GM23248 (cell line): ENCODE measurements around the gene TMCO4. TPM values are rescaled to one million over a fixed set of nuclear protein-coding genes. Genes with fewer than 3 reads are reported as not detected.

Source experiments
- DNase-seq: peaks from one replicate; pipeline ENCODE4 v3.0.0-alpha.2; 2015
- H2AFZ ChIP-seq: fragments of 200-600 bp; sonication (generic); 2 replicates; pipeline ENCODE4 v1.6.1; 2016; ENCODE audit warnings: antibody characterized with exemption
- H3F3A ChIP-seq: fragments of 200-600 bp; sonication (generic); 2 replicates; pipeline ENCODE4 v1.6.1; 2016; ENCODE audit warnings: mild to moderate bottlenecking, antibody characterized with exemption, mixed run types; ENCODE audit not compliant: insufficient read depth
- H3K27ac ChIP-seq: fragments of 200-600 bp; sonication (generic); 2 replicates; pipeline ENCODE4 v1.5.1; 2016; ENCODE audit warnings: mild to moderate bottlenecking
- H3K27me3 ChIP-seq: fragments of 200-600 bp; sonication (generic); replicated peaks from 2 replicates; pipeline ENCODE4 v1.6.1; 2016; ENCODE audit warnings: mild to moderate bottlenecking; ENCODE audit not compliant: insufficient read depth
- H3K36me3 ChIP-seq: fragments of 200-600 bp; sonication (generic); 2 replicates; pipeline ENCODE4 v1.6.1; 2016; ENCODE audit warnings: low read depth, mild to moderate bottlenecking
- H3K4me1 ChIP-seq: fragments of 200-600 bp; sonication (generic); 2 replicates; pipeline ENCODE4 v1.6.1; 2016; ENCODE audit warnings: mild to moderate bottlenecking; ENCODE audit not compliant: insufficient read depth
- H3K4me2 ChIP-seq: fragments of 200-600 bp; sonication (generic); one replicate; pipeline ENCODE4 v1.6.1; 2016; ENCODE audit warnings: mild to moderate bottlenecking; ENCODE audit not compliant: unreplicated experiment
- H3K4me3 ChIP-seq: fragments of 200-600 bp; sonication (generic); 2 replicates; pipeline ENCODE4 v1.5.1; 2016; ENCODE audit warnings: mild to moderate bottlenecking
- H3K79me2 ChIP-seq: fragments of 200-600 bp; sonication (generic); 2 replicates; pipeline ENCODE4 v1.6.1; 2016; ENCODE audit warnings: mild to moderate bottlenecking; ENCODE audit not compliant: insufficient read depth
- H3K9ac ChIP-seq: fragments of 200-600 bp; sonication (generic); 2 replicates; pipeline ENCODE4 v1.6.1; 2016; ENCODE audit warnings: mild to moderate bottlenecking
- H3K9me2 ChIP-seq: fragments of 200-600 bp; sonication (generic); 2 replicates; pipeline ENCODE4 v1.6.1; 2016; ENCODE audit warnings: mixed run types, mild to moderate bottlenecking, moderate library complexity; ENCODE audit not compliant: insufficient read depth
- H3K9me3 ChIP-seq: fragments of 200-600 bp; sonication (generic); one replicate; pipeline ENCODE4 v1.6.1; 2017; ENCODE audit warnings: low read depth
- H4K20me1 ChIP-seq: fragments of 200-600 bp; sonication (generic); 2 replicates; pipeline ENCODE4 v1.6.0; 2016; ENCODE audit not compliant: insufficient read depth
- EZH2 ChIP-seq: fragments of 200-600 bp; sonication (generic); IDR thresholded peaks from 2 replicates; pipeline ENCODE4 v1.6.1; 2018; ENCODE audit warnings: antibody characterized with exemption, mild to moderate bottlenecking; ENCODE audit not compliant: insufficient read depth, poor library complexity, severe bottlenecking
- EZH2phosphoT487 ChIP-seq: fragments of 200-600 bp; sonication (generic); IDR thresholded peaks from 2 replicates; pipeline ENCODE4 v1.6.1; 2018; ENCODE audit warnings: antibody characterized with exemption, moderate library complexity, mild to moderate bottlenecking, low read depth; ENCODE audit not compliant: insufficient read depth
- WGBS, 2 experiments: methylation state at CpG; one replicate each; pipeline ENCODE4 v1.1.6; 2015 to 2017; ENCODE audit warnings: low lambda C conversion rate in 2 of 2, low coverage in 1 of 2; ENCODE audit errors: missing lambda C conversion rate in 2 of 2; 5-methylcytosine and 5-hydroxymethylcytosine counted together
- in situ Hi-C: fragments of 300-500 bp; cut with MboI; formaldehyde crosslinking; loops from 2 replicates; pipeline ENCODE4 v1.15.0; 2020
- polyA plus RNA-seq: library from polyadenylated mRNA; unstranded; fragments of >200 nt; fragmentation: Nextera tagmentation; extraction: Ambion mirVana; gene quantifications from 2 replicates; pipeline ENCODE4 v1.2.1, GENCODE V29; 2016
- total RNA-seq: library from RNA; depleted of rRNA; stranded (reverse); fragments of >200 nt; shearing (Covaris generic); gene quantifications from 2 replicates; pipeline ENCODE4 v1.2.3, GENCODE V29; 2014

The TMCO4 gene
- total and polyA plus RNA-seq, 2 experiments from 2014 or later, result 10.5 to 24.5 TPM

DNA sequence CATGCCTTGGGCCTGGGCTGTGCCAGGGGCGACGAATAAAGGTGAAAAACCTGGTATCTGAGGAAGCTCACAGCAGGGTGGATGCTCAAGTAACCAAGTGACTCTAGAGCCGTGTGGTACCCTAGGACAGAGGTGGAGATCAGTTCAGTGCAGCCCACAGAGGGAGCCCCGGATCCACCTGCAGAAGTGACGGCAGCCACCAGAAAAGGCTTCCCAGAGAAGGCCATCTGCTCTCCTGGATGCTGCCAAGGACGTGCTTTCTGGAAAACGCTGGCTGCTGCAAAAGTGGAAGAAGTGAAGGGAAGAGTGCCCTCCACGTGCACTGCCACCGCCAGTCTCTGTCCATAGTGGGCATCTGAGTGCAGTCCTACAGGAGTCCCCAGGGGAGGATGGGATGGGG is 27.7 kb downstream of the TMCO4 start:
- H3K4me3 ChIP-seq, result no peak overlapping the region
- in situ Hi-C loops, result no loop called here
- H3K9me2 ChIP-seq, result no peaks in the 10 kb centered on the region
- no peaks in the 10 kb centered on the region for H3K79me2 ChIP-seq
- TF ChIP-seq EZH2 (no peak), EZH2phosphoT487 (no peak)
- no peak overlapping the region for H3K4me2 ChIP-seq
- no peak overlapping the region for H3K27ac ChIP-seq
- H3K9me3 ChIP-seq, result no peaks in the 10 kb centered on the region
- DNase-seq, result no peak
- H3K4me1 ChIP-seq, result no peaks in the 10 kb centered on the region
- H3K36me3 ChIP-seq, result no peaks in the 10 kb centered on the region
- no peaks in the 10 kb centered on the region for H4K20me1 ChIP-seq
- WGBS, 2 experiments, result 77 to 82% methylated on average over 9 of the region's 9 CpGs
- no peaks in the 10 kb centered on the region for H3K27me3 ChIP-seq
- no peak overlapping the region for H2AFZ ChIP-seq
- H3F3A ChIP-seq, result no peaks in the 10 kb centered on the region
- no peak overlapping the region for H3K9ac ChIP-seq

DNA sequence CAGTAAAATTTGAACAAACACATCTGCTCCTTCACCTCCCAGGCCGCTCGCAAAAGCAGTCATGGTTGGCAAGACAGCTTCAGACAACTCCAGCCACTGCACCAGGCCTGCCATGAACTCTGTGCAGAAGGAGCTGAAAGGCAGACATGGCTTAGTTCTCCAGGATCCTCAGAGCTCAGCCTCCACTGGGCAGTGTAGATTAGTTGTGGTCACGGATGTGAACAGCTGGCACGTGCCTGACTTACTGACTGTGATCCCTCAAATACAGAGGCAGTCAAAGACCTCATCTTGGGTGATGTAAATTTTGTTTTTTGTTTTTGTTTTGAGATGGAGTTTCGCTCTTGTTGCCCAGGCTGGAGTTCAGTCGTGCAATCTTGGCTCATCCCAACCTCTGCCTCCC is 28.4 kb downstream of the TMCO4 start:
- peaks cover 4% of the 10 kb centered on the region for H3K4me1 ChIP-seq
- H3F3A ChIP-seq, result peaks cover 4% of the 10 kb centered on the region
- H3K27me3 ChIP-seq, result no peaks in the 10 kb centered on the region
- no peaks in the 10 kb centered on the region for H3K36me3 ChIP-seq
- TF ChIP-seq EZH2phosphoT487, result no peak
- no peak for TF ChIP-seq EZH2
- no peaks in the 10 kb centered on the region for H3K79me2 ChIP-seq
- no peak overlapping the region for H2AFZ ChIP-seq
- no peak overlapping the region for H3K9ac ChIP-seq
- DNase-seq, result no peak
- H3K27ac ChIP-seq, result no peak overlapping the region
- H3K9me3 ChIP-seq, result no peaks in the 10 kb centered on the region
- no peak overlapping the region for H3K4me3 ChIP-seq
- no peaks in the 10 kb centered on the region for H3K9me2 ChIP-seq
- no peak overlapping the region for H3K4me2 ChIP-seq
- in situ Hi-C loops, result no loop called here
- no peaks in the 10 kb centered on the region for H4K20me1 ChIP-seq
- WGBS, 2 experiments, result 93% methylated on average over 6 of the region's 6 CpGs

- Histone ChIP-seq H3K27me3 (no peaks in the 10 kb centered on the region), H3K9me2 (no peaks in the 10 kb centered on the region), H3F3A (peaks cover 11% of the 10 kb centered on the region), H3K4me2 (no peak overlapping the region), H3K79me2 (no peaks in the 10 kb centered on the region), H3K9ac (no peak overlapping the region), H3K36me3 (no peaks in the 10 kb centered on the region), H3K27ac (no peak overlapping the region), H2AFZ (no peak overlapping the region), H4K20me1 (no peaks in the 10 kb centered on the region), H3K9me3 (no peaks in the 10 kb centered on the region), H3K4me1 (peaks cover 10% of the 10 kb centered on the region), H3K4me3 (no peak overlapping the region)
- in situ Hi-C loops, result no loop called here
- TF ChIP-seq EZH2phosphoT487 (no peak), EZH2 (no peak)
- no peak for DNase-seq
- 86% methylated on average over 10 of the region's 10 CpGs for WGBS, 2 experiments
These were observed 29.1 kb downstream of the TMCO4 start for GRCh38 chr1:19770436-19771190.

DNA sequence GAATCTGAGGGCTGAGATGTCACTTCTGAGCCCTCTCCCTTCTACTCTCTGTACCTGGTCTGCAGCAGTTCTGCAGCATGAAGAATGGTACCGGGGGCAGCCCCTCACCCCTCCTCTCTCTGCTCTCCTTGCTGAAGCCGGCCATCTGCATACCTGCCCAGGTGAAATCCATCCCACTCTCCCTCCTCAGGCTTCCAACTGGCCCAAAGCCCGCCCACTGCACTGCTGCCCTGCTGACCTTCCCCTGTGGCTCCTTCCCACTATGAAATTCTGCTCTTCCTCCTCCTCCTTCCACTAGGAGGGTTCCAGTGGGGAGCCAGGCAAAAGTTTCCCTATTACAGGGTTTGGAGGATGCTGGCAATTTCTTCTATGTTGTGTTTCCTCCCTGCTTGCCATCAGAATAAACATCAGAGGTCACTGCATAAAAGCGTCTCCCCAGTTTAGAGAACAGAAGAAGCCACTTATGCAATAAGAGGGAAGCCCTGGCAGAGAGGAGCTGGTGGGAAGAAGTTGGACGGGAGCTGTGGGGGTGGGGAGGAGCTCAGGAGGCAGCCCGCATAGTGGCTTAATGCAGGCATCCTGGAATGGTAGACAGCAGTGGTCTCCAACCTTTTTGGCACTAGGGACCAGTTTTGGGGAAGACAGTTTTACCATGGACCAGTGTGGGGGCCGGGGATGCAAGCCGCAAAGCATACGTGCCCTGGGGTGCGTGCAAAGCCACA is 30.3 kb downstream of the TMCO4 start:
- Histone ChIP-seq H2AFZ (no peak overlapping the region), H3K9me3 (no peaks in the 10 kb centered on the region), H3K36me3 (no peaks in the 10 kb centered on the region), H3K4me2 (no peak overlapping the region), H3K4me1 (peaks cover 20% of the 10 kb centered on the region), H3K9me2 (no peaks in the 10 kb centered on the region), H3F3A (peaks cover 19% of the 10 kb centered on the region), H3K4me3 (no peak overlapping the region), H3K27ac (no peak overlapping the region), H3K9ac (no peak overlapping the region), H3K79me2 (no peaks in the 10 kb centered on the region), H3K27me3 (no peaks in the 10 kb centered on the region), H4K20me1 (no peaks in the 10 kb centered on the region)
- in situ Hi-C loops, result no loop called here
- no peak for TF ChIP-seq EZH2
- TF ChIP-seq EZH2phosphoT487, result no peak
- WGBS, 2 experiments, result 83 to 87% methylated on average over 10 of the region's 10 CpGs
- DNase-seq, result no peak
